Epidermal melanocyte (primary cell): ENCODE data around the gene NXPH2.
"Not testable (repeated sequence)": the region's sequence is repeated elsewhere in the genome, so short reads cannot be mapped to it uniquely, and the experiment has no call there.

Experiments
- DNase-seq: peaks from one replicate; pipeline ENCODE4 v3.0.0; 2011; ENCODE audit warnings: low spot score; ENCODE audit not compliant: insufficient read length

The NXPH2 gene

DNA sequence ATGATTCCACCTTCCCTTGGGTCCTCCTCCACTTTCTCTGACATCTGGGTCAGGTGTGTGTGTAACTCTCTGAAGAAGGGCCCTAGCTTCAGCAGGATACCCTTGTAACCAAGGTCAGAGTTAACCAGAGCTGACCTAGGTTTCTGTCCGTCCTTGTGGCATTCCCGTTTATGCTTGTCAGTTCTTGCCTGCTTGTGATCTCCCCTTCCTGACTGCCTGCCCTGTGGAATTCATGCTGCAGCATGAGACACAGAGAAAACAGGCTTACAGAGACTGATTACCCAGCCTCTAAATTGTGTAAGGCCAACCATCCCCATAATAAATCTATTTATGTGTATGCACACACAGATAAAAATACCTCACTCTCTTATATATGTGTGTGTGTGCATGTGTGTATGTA is 22.8 kb downstream of the NXPH2 start:
- DNase-seq, result no peak

DNA sequence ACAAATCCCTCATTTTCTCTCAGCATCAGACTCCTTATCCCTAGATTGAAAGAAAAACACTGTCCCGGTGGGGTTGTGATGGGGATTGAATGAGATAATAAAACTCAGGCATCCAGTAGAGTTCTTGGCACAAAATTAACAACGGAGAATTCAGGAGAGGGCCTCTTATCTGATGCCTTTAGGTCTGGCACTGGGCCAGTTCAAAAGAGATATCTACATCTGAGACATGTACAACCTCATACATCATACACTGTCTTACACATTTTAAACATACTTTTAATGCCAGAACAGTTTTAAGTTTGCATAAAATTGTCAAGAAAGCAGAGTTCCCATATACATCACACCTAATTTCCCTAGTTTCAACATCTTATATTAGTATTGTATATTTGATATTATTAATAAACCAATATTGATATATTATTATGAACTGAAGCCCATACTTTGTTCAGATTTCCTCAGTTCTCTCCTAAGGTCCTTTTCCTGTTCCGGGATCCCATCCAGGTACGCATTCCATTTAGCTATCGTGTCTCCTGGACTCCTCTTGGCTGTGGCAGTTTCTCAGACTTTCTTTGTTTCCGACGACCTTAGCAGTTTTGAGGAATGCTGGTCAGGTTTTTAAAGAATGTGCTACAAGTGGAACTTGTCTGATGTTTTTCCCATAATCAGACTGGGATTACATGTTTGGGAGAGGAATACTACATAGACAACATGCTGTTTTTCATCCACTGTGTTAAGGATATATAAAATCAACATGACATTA is 27.8 kb downstream of the NXPH2 start:
- DNase-seq, result no peak

GRCh38 chr2:138744713-138745112 is 35.5 kb downstream of the NXPH2 start:
- no peak for DNase-seq

GRCh38 chr2:138742441-138743057 is 37.6 kb downstream of the NXPH2 start:
- no peak for DNase-seq

DNA sequence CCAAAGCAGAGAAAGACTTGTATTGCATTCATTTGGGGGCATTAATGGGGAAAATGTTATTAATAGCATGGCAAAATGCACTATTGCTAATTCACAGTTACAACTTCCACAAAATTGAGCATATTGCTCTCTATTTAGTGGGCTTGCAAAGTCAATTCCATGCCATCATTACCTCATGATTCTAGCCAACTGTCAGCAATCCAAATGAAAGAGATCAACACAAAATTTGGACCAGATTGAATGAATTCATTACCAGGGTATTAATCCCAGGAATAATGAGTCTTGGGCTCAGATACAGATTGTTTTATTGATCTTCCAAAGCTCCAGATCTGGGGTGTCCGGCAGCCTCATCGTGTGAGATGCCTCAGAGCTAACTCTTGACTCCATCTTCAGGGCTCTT is 38.3 kb downstream of the NXPH2 start:
- no peak for DNase-seq

DNA sequence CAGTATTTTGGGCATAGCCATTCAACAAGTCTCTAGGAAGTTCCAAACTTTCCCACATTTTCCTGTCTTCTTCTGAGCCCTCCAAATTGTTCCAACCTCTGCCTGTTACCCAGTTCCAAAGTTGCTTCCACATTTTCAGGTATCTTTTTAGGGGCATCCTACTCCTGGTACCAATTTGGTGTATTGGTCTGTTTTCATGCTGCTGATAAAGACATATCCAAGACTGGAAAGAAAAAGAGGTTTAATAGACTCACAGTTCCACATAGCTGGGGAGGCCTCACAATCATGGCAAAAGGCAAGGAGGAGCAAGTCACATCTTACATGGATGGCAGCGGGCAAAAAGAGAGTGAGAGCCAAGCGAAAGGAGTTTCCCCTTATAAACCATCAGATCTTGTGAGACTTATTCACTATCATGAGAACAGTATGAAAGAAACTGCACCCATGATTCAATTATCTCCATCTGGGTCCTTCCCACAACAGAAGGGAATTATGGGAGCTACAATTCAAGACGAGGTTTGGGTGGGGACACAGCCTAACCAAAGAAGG is 43.1 kb downstream of the NXPH2 start:
- DNase-seq, result not testable (repeated sequence)

- DNase-seq, result no peak
Measured at GRCh38 chr2:138732651-138733050, 47.5 kb downstream of the NXPH2 start.

- DNase-seq, result no peak
Measured at GRCh38 chr2:138730497-138731030, 49.6 kb downstream of the NXPH2 start.

GRCh38 chr2:138727956-138728355 is 52.2 kb downstream of the NXPH2 start:
- no peak for DNase-seq

DNA sequence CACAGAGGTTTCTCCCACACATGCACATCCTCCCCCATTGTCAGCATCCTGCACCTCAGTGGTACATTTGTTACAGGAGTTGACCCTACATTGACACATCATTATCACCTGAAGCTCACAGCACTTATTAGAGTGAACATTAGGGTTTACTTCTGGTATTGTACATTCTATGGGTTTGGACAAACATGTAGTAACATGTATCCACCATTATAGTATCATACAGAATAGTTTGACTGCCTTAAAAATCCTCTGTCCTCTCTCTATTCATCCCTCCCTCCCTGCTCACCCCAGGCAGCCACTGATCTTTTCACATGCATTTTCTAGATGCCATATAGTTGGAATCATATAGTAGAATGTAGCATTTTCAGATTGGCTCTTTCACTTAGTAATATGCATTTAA is 53.5 kb downstream of the NXPH2 start:
- DNase-seq, result no peak

DNA sequence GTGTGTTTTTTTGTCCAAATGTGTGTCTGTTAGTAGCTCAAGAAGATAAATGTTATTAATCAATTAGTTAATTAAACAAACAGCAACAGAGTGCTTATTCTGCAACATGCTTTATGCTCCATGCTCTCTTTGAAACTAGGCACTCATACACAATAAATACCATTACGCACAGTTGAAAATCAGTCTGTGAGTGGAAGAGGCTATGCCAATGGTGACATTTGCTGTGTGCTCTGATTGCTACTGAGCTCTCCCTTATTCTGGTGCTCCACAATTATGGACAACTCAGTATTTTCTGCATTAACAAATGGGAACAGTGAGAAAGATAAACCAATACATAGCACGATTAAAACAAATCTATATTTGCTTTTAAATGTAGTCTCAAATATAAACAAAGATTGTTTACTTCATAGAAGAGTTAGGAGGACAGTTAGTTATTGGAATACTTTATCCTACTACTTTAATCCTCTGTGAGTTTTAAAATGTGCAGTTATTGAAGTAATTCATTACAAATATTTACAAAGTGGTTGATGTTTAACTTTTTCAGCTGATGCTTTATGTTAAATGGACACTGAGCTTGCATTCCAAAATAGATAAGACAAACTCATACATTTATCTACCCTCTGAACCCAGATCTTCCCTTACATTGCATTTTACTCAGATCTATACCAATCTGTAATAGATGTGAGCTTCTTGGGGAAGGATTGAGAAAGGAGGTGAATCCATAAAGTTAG is 55.3 kb downstream of the NXPH2 start:
- no peak for DNase-seq

DNA sequence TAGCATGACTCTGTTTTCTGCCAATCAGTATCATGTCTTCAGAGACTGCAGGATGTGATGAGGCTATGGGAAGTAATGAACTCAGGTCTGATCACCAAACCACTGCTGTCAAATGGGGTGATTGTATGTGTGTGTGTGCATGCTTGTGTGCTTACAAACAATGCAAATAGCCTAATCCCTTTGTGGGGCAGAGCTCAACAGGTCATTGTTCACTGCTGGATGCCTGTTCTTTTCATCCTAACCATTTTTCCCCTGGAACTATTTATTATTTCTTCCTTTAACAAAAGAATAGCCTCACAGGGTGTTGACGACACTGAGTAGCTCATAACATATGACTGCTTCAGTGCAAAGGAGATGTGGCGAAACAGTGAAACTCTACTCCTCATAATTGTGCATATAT is 55.9 kb downstream of the NXPH2 start:
- no peak for DNase-seq

DNA sequence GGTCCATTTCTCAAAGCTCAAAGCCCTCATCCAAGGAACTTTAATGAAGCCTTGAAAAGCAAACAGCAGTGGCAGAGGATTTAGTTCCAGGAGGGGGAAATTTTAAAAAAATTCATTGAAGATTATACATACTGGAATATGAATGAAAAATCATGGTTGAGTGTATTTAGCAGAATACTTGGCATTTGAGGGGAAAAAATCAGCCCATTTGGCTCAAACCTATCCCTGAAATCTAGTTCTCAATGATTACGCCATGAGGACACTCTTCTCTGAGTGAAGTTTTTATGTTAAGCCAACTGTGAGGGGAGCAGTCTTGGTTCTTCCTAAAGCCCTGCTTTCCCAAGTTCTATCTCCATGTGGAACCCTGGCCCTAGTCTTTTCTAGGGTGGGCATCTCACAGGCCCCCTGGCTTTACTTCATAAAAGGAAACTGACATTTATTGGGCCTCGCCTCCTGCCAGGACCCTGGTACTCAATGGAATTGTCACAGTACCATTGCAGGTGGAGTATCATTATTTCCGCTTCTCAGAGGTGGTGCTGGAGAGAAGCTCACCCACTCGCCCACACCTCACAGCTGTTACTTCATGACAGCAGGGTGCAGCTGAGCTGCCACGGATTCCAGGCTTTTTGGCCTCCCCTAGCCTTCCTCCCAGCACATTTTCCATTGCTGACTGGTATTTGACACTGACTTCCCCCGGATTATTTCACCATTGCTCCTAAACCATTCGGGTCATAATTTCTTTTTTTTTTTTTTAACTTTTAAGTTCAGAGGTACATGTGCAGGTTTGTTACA is 56.8 kb downstream of the NXPH2 start:
- DNase-seq, result no peak

DNA sequence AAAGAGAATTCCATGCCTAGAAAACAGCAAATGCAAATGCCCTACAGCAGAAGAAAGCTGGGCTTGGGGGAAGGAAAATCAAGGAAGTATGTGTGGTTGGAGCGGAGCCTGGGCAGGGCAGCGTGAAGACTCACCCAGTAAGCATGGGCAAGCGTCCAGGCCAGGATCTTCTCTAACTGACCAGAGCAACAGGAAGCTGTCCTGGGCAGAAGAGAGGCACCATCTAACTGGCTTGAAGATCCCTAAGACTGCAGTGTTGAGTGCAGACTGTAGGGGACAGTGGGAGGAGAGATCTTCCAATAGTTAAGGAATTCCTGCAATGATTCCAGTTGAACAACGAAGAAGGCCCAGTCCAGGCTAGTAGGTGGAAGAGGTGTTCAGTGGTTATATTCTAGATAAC is 57.9 kb downstream of the NXPH2 start:
- DNase-seq, result no peak

DNA sequence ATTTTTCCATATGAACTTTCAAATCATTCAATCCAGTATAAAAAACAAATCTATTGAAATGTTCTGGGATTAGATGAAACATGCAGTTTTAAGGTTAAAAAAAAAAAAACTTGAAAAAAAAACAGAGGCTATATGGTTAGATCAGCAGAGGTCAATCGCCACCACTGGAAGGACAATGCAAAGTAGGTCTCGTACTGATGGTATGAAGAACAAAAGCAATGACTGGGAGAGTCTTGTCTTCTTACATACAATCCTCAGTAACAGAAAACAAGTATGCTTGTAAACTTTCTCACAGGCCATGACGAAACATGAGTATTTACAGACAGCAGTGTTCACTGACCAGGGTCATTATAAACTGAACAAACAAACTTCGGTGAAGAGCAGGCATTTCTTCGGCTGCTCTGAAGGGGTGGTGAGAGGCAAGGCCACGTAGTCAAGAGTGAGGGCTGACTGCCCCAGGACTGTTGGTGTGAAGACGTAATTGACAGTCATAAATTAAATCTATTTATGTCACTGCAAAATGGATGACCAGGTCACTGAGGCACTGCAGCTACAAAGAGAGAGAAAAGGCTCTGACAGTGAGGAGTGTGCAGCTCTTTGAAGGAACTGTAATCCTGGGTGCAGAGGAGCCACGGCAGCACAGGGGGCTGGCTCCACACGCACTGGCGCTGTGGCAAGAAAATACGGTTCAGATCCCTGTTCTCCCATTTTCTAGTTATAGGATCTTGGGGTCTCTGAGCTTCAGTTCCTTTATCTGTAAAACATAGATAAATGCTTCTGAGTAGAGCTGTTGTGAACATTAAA is 60.0 kb downstream of the NXPH2 start:
- no peak for DNase-seq

GRCh38 chr2:138718405-138718804 is 61.8 kb downstream of the NXPH2 start:
- DNase-seq, result no peak

DNA sequence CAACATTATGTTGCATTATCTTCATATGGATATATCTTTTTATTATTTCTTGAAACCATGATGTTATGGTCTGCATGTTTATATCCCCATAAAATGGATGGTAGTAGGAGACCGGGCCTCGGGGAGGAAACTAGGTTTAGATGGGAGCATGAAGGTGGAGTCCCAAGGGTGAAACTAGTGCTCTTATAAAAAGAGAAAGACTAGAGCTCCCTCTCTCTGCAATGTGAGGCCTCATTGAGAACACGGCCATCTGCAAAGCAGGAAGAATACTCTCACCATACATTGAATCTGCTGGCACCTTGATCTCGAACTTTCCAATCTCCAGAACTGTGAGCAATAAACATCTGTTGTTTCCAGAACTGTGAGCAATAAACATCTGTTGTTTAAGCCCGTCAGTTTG is 64.0 kb downstream of the NXPH2 start:
- no peak for DNase-seq

- no peak for DNase-seq
Measured at GRCh38 chr2:138713504-138713903, 66.7 kb downstream of the NXPH2 start.

GRCh38 chr2:138713069-138713496 is 67.1 kb downstream of the NXPH2 start:
- no peak for DNase-seq

DNA sequence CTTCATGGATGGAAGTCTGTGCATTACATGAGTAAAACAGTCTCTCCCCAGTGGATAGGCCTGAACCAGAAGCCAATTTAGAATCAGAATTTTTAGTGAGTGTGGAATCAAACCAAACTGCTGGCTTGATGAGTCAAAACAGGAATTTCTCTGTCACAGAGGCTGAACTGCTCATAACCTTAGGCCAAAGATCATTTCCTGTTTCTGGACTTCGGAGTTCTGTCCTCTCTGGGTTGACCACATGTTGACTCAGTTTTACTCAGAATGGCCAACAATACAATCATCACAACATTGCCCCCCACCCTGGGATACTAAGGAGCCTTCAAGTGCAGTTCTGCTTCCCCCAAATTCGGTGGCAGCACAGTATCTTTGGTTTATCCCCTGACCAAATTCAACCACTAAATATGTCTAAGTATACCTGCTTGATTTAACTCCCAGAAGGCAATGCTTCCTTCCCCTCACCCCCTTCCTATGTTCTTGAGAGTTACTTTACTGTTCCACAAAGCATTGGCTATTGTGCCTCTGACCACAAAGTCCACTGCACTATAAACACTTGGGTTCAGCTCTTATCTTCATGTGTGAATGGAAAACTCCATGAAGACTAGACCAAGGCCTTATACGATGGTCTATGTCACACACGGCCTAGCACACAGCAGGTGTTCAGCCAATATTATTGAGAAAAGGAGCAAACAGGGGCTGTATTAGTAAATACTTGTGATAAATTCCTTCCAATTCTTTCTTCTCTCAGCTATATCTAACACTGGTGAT is 67.8 kb downstream of the NXPH2 start:
- no peak for DNase-seq
